Memory B cell (primary cell): ENCODE data around the gene RAPGEF2.

Source experiments
- ATAC-seq: fragments of 150-1000 bp; cut with Tn5 transposase; 2 replicates; pipeline ENCODE4 v1.10.0; 2021; ENCODE audit warnings: low read depth, mild to moderate bottlenecking, moderate library complexity
- DNase-seq, 2 donors: peaks; one replicate each; pipeline ENCODE4 v3.0.0; 2022; ENCODE audit warnings: low spot score in 2 of 2
- H3K27ac Mint-ChIP-seq: one replicate; pipeline ENCODE4 v1.8.0; 2022; ENCODE audit warnings: mild to moderate bottlenecking, moderate library complexity, mixed read lengths
- H3K27me3 Mint-ChIP-seq: one replicate; pipeline ENCODE4 v1.8.0; 2022; ENCODE audit warnings: mixed read lengths
- H3K36me3 Mint-ChIP-seq: one replicate; pipeline ENCODE4 v1.8.0; 2022; ENCODE audit warnings: mild to moderate bottlenecking, mixed read lengths
- H3K4me1 Mint-ChIP-seq: one replicate; pipeline ENCODE4 v1.8.0; 2022; ENCODE audit warnings: mixed read lengths
- H3K4me3 Mint-ChIP-seq: one replicate; pipeline ENCODE4 v1.8.0; 2022; ENCODE audit warnings: mild to moderate bottlenecking, moderate library complexity, mixed read lengths
- H3K9me3 Mint-ChIP-seq: one replicate; pipeline ENCODE4 v1.8.0; 2022; ENCODE audit warnings: mixed read lengths

RAPGEF2 gene

DNA sequence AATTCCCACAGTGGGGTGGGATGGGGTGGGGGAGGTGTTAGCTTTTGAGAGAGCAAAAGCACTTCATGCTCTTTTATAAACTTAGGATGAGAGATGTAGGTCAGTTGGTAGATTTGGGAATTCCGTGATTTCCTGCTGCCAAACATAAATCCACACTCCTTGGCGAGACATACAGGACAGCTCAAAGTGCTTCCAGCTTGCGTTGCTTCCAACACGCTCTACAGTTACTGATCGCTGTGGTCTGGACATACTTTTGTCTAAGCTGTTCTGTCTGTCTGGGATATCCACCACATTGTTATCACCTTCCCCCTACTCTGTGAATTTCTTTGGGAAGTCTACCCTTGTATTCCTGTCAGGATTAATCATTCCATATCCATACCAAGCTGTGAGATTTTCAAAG lies 117.5 kb downstream of the RAPGEF2 start:
- Mint-ChIP-seq H3K4me1 (peaks cover 7% of the 10 kb centered on the region), H3K36me3 (peaks cover 8% of the 10 kb centered on the region), H3K9me3 (no peaks in the 10 kb centered on the region), H3K27ac (no peak overlapping the region), H3K27me3 (no peaks in the 10 kb centered on the region), H3K4me3 (no peak overlapping the region)
- ATAC-seq (no peak), DNase-seq (no peak)

DNA sequence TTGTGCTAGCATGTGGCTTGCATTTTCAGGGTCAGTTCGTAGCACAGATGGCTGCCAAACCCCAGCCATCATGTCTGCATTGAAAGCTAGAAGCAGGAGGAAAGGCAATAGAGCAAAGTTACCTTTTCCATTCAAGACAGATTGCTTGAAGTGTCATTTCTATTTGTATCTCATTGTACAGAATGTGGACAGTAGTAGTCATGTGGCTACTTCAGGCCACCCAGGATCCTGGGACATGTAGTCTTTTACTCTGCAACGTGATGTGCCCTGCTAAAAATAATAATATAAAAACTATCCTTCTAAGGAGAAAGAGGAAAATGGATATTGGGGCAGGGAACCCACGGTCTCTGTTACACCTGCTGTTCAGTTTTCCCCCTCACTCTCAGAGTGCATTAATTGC lies 118.4 kb downstream of the RAPGEF2 start:
- no peak overlapping the region for H3K27ac Mint-ChIP-seq
- no peaks in the 10 kb centered on the region for H3K27me3 Mint-ChIP-seq
- ATAC-seq (no peak), DNase-seq (no peak)
- no peak overlapping the region for H3K4me3 Mint-ChIP-seq
- H3K36me3 Mint-ChIP-seq: peaks cover 6% of the 10 kb centered on the region
- H3K4me1 Mint-ChIP-seq: peaks cover 6% of the 10 kb centered on the region
- H3K9me3 Mint-ChIP-seq: no peaks in the 10 kb centered on the region

DNA sequence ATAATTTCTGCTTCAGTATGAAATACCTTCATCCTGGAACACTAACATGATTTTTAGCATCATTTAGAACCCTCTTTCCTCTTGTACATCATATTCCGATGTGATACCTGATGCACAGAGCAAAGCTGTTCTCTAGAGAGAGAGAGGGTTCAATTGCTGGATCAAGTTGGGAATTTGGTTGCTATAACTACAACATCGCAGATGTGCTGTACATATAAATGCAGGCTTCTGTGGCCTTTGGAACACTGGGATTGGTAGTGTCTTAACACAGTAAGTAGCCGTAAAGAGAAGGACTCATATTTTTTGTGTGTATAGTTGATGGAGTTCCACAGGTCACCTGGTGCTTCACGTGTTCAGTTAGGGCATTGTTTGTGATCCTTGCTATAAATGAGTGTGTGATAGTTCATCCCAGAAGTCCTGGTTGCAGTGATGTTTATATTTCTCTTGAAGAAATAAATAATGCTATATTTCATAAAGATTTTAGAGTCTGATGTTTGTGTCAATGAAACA lies 119.2 kb downstream of the RAPGEF2 start:
- Mint-ChIP-seq H3K36me3 (peaks cover 5% of the 10 kb centered on the region), H3K27me3 (no peaks in the 10 kb centered on the region), H3K27ac (no peak overlapping the region), H3K4me3 (no peak overlapping the region), H3K4me1 (peaks cover 4% of the 10 kb centered on the region), H3K9me3 (no peaks in the 10 kb centered on the region)
- DNase-seq: no peak
- ATAC-seq: no peak

DNA sequence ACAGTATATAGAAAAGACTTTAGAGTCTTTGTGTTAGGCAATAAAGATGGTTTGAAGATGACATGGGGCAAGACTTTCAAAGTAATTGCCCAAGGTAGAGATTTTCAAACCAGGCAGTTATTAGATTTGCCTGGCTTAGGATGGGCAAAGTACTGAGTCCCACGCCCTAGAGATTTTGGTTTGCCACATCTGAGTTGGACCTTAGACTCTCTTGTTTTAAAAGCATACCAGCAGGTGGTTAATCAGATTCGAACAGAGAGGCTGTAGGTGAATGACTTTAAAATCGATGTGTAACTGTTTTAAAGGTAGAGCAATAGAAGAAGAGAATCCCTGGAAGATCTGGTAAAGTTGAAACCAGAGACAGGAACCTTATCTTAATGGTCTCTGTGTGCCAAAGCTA lies 121.5 kb downstream of the RAPGEF2 start:
- Mint-ChIP-seq H3K4me1 (peaks cover 4% of the 10 kb centered on the region), H3K27me3 (no peaks in the 10 kb centered on the region), H3K36me3 (peaks cover 2% of the 10 kb centered on the region), H3K27ac (no peak overlapping the region), H3K9me3 (no peaks in the 10 kb centered on the region), H3K4me3 (no peak overlapping the region)
- DNase-seq (no peak), ATAC-seq (no peak)

DNA sequence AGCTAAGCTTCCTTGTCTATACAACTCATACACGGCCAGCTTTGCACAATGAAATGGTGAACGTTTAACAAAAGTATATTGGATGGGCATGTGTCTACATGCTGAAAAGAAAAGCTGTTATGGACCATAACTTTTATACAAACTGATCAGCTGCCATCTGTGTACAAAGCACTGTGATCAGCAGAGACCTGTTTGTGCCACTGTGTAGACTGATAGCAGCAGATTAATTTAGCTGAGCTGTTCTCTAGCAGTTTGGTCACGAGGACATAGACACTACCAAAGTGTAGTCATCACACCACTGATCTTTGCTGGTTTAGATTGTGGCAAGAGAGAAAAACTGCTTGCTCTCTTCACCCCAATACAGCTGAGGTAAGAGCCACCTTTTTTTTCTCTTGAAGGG lies 124.5 kb downstream of the RAPGEF2 start:
- peaks cover 2% of the 10 kb centered on the region for H3K36me3 Mint-ChIP-seq
- H3K4me3 Mint-ChIP-seq: no peak overlapping the region
- H3K9me3 Mint-ChIP-seq: no peaks in the 10 kb centered on the region
- H3K27ac Mint-ChIP-seq: no peak overlapping the region
- peaks cover 5% of the 10 kb centered on the region for H3K4me1 Mint-ChIP-seq
- ATAC-seq (no peak), DNase-seq (no peak)
- no peaks in the 10 kb centered on the region for H3K27me3 Mint-ChIP-seq

DNA sequence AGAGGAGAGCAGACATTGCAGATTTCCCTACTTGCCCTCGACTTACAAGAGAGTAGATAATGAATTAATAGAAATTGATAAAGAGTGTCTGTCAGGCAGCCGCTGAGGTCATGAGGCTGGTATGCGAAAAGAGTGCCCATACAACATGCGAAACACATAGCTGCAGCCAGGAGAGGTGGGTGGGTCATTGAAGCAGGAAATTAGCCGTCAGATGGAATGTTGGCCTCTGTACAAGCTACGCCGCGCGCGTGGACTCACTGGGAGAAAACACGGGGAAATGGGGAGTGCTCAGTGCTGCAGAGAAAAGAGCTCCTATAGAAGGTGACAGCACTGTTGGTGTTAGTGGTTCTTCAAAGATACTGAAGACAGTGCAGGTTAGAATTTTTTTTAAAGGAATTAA lies 125.1 kb downstream of the RAPGEF2 start:
- no peaks in the 10 kb centered on the region for H3K9me3 Mint-ChIP-seq
- H3K27me3 Mint-ChIP-seq: no peaks in the 10 kb centered on the region
- H3K36me3 Mint-ChIP-seq: peaks cover 2% of the 10 kb centered on the region
- DNase-seq (no peak), ATAC-seq (no peak)
- H3K4me3 Mint-ChIP-seq: no peak overlapping the region
- no peak overlapping the region for H3K27ac Mint-ChIP-seq
- peaks cover 8% of the 10 kb centered on the region for H3K4me1 Mint-ChIP-seq

DNA sequence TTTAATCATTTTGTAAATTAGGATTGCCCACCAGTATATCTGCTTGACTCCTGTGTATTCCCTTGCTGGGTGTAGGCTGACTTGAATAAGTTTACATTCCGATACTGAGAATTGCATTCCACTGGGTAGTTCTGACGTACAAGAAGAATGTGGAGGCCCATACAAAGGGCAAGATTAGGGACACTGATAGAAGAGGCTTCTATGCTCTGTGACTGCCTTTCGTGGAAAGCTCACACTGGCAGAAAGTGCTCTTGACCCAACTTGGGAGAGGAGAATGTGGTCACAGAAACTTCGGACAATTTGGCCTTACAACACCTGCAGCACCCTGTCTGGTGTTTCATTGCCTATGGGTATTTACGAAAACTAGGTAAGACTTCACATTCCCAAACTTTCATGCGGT lies 126.3 kb downstream of the RAPGEF2 start:
- Mint-ChIP-seq H3K36me3 (peaks cover 2% of the 10 kb centered on the region), H3K27ac (no peak overlapping the region), H3K4me3 (no peak overlapping the region), H3K9me3 (no peaks in the 10 kb centered on the region), H3K4me1 (peaks cover 13% of the 10 kb centered on the region), H3K27me3 (no peaks in the 10 kb centered on the region)
- no peak for ATAC-seq
- DNase-seq: no peak

DNA sequence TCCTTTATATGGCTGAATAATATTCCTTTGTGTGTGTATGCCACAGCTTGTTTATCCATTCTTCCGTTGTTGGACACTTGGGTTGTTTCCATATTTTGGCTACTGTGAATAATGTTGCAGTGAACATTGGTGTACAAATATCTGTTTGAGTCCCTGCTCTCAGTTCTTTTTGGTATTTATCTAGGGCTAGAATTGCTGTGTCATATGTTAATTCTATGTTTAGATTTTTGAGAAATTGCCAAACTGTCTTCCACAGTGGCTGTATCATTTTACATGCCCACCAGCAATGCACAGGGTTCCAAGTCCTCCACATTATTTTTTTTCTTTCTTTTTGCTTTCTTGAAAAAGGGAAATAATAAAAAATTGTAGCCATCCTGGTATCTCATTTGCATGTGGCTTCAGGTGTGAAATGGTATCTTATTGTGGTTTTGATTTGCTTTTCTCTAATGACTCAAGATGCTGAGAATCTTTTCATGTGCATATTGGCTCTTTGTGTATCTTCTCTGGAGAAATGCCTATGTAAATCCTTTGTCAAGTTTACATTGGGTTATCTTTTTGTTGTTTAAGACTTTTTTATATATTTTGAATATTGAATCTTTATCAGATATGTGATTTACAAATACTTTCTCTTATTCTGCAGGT lies 129.7 kb downstream of the RAPGEF2 start:
- H3K27ac Mint-ChIP-seq: no peak overlapping the region
- peaks cover 16% of the 10 kb centered on the region for H3K4me1 Mint-ChIP-seq
- no peak for DNase-seq
- no peak overlapping the region for H3K4me3 Mint-ChIP-seq
- peak; percentile 45 for ATAC-seq
- H3K36me3 Mint-ChIP-seq: no peaks in the 10 kb centered on the region
- H3K27me3 Mint-ChIP-seq: no peaks in the 10 kb centered on the region
- no peaks in the 10 kb centered on the region for H3K9me3 Mint-ChIP-seq

DNA sequence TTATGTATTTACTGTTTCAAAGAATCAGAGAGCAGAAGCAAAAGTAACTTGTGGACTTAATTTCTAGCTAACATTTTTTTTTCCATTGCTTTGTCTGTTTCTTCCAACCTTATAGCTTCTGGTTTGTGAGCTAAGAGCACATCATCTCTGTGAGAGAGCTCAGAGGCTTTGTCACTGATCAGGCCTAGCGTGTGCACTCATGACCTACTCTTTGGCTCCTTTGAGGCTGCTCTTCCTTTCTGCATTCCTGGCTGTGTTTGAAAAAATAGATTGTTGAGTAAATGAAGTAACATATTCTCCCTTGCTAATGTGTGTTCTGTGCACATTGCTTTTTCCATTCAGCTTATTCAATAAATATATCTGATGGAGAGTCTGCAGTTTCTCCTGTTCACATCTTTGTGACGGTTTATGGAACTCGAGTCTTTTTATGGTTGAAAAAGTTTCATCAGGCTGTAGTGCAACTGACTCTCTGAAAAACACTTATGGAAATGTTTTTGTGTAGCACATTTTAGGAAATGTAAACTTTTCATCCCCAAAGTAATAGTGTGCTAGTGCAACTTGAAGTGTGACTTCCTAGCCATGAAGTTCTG lies 133.0 kb downstream of the RAPGEF2 start:
- H3K9me3 Mint-ChIP-seq: no peaks in the 10 kb centered on the region
- no peak for DNase-seq
- no peak overlapping the region for H3K27ac Mint-ChIP-seq
- H3K27me3 Mint-ChIP-seq: no peaks in the 10 kb centered on the region
- peaks cover 2% of the 10 kb centered on the region for H3K36me3 Mint-ChIP-seq
- peaks cover 16% of the 10 kb centered on the region for H3K4me1 Mint-ChIP-seq
- no peak overlapping the region for H3K4me3 Mint-ChIP-seq
- ATAC-seq: no peak

DNA sequence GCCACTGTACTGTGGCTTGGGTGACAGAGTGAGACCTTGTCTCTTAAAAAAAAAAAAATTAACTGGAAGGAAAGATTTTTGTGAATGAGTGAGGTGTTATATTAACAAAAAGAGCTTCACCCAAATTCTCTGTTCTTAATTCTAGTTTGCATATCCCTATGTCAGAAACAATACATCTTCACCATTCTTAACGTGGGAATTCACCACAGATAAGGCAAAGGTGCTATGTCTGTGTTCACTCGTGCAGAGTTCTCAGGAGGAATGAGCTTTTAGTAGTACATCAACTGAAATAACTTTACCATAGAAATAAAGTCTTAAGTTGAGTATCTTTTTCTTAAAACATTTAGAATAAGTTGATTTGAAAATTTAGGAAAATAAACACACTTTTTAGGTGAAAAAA lies 135.1 kb downstream of the RAPGEF2 start:
- no peaks in the 10 kb centered on the region for H3K9me3 Mint-ChIP-seq
- H3K27me3 Mint-ChIP-seq: no peaks in the 10 kb centered on the region
- no peak overlapping the region for H3K4me3 Mint-ChIP-seq
- DNase-seq (no peak), ATAC-seq (no peak)
- H3K36me3 Mint-ChIP-seq: peaks cover 4% of the 10 kb centered on the region
- H3K27ac Mint-ChIP-seq: no peak overlapping the region
- H3K4me1 Mint-ChIP-seq: peaks cover 11% of the 10 kb centered on the region

DNA sequence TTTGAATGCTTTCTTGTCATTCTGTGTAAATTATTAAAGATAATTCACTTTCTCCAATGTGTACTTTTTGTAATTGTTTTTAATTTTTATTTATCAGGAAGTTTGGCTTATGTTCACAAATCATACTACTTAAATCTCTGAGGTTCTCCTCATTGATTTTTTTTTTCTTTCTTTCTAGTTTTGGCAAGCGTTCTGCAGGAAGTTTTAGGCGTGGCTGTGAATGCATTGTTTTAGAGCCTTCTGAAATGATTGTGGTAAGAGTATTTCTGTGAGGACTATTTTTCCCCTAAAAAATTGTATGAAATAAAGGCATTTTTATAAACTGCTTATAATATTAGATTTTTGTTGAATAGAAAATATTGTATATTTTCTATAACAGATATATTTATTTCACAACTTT lies 135.8 kb downstream of the RAPGEF2 start:
- ATAC-seq (no peak), DNase-seq (no peak)
- Mint-ChIP-seq H3K27ac (no peak overlapping the region), H3K4me3 (no peak overlapping the region), H3K4me1 (peaks cover 6% of the 10 kb centered on the region), H3K9me3 (no peaks in the 10 kb centered on the region), H3K36me3 (peaks cover 4% of the 10 kb centered on the region), H3K27me3 (no peaks in the 10 kb centered on the region)

DNA sequence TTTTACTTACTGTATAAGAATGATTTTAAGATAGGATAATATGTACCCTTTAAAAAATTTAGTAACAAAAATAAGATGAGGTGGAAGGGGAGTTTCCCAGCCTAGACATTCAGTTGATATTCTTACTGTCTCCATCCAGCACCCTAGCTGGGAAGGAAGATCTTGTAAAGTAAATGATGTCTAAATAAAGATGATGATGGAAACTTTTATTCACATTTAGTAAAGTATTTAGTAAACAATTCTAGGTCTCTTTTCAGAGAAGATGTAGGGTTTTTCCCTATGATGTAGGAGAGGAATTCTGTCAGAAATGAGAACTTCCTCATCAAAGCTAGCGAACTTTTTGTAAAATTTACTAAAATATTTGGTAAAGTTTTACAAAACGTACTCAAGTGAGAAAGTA lies 136.8 kb downstream of the RAPGEF2 start:
- Mint-ChIP-seq H3K9me3 (no peaks in the 10 kb centered on the region), H3K4me3 (no peak overlapping the region)
- no peak for ATAC-seq

DNA sequence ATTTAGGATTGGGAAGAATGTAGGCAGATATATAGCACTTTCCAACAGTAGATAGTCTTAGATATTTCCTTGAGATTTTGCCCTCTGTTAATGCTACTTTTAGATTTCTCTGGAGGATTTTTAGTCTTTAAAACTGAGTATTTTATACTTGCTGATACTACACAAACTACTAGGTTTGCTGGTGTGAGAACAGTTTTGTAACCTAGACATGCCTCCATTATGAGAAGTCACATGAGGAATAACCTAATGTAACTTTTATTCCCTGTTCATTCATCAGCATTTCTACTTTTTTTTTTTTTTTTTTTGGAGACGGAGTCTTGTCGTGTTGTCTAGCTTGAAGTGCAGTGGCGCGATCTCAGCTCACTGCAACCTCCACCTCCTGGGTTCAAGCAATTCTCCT lies 137.2 kb downstream of the RAPGEF2 start:
- no peaks in the 10 kb centered on the region for H3K9me3 Mint-ChIP-seq
- peaks cover 6% of the 10 kb centered on the region for H3K4me1 Mint-ChIP-seq
- ATAC-seq (no peak), DNase-seq (no peak)
- no peak overlapping the region for H3K4me3 Mint-ChIP-seq
- peaks cover 4% of the 10 kb centered on the region for H3K36me3 Mint-ChIP-seq
- H3K27me3 Mint-ChIP-seq: no peaks in the 10 kb centered on the region
- H3K27ac Mint-ChIP-seq: no peak overlapping the region

More for the DNA sequence above, 136.8 kb downstream of the RAPGEF2 start:
- peaks cover 6% of the 10 kb centered on the region for H3K4me1 Mint-ChIP-seq
- no peaks in the 10 kb centered on the region for H3K27me3 Mint-ChIP-seq
- no peak for DNase-seq
- H3K27ac Mint-ChIP-seq: no peak overlapping the region
- H3K36me3 Mint-ChIP-seq: peaks cover 4% of the 10 kb centered on the region

DNA sequence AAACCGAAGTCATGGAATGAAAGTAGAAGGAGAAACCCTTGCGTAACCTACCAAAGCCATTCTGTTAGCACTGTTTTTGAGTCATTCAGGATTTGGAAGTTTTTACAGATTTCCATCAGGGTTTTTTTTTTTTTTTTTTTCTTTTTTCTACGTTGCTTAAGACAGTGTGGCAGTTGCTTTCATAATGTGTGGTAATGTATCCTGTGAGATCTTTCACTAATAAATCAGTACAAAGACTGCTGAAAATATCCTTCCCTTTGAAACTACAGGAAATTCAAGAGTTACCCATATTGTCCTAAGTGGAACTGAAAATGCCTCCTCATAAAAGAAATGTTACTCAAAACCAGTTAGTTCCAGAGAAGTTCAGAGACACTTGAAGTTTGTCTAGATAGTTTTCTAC lies 137.8 kb downstream of the RAPGEF2 start:
- H3K9me3 Mint-ChIP-seq: no peaks in the 10 kb centered on the region
- no peaks in the 10 kb centered on the region for H3K27me3 Mint-ChIP-seq
- no peak overlapping the region for H3K27ac Mint-ChIP-seq
- H3K4me1 Mint-ChIP-seq: peaks cover 6% of the 10 kb centered on the region
- ATAC-seq (no peak), DNase-seq (no peak)
- peaks cover 4% of the 10 kb centered on the region for H3K36me3 Mint-ChIP-seq
- no peak overlapping the region for H3K4me3 Mint-ChIP-seq

DNA sequence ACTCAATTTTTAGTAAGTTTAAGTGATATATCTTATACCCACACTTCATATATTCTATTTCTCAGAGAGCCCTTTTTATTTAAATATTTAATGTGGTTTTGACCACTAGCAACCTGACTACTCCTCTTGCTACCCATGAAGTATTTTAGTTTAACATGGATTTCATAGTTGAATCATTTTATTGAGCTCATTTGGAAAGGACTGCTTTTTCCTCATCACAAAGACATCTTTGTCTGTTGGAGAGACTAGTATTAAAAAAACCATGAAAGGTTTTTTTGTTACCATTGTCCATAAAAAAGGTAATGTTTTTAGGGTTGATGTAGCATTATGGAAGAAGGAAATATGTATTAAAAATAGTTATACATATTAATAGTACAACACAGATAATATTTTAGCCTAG lies 139.5 kb downstream of the RAPGEF2 start:
- peaks cover 6% of the 10 kb centered on the region for H3K36me3 Mint-ChIP-seq
- H3K27ac Mint-ChIP-seq: no peak overlapping the region
- H3K27me3 Mint-ChIP-seq: no peaks in the 10 kb centered on the region
- no peak for ATAC-seq
- DNase-seq: no peak
- H3K4me3 Mint-ChIP-seq: no peak overlapping the region
- peaks cover 3% of the 10 kb centered on the region for H3K4me1 Mint-ChIP-seq
- H3K9me3 Mint-ChIP-seq: no peaks in the 10 kb centered on the region
